C1 segment of cervical spinal cord (tissue), 14 donors: ENCODE results near the gene PPIF.

Experiments
- DNase-seq, 14 donors: peaks; one replicate each; lab custom pipeline; 2025; lab: John Stamatoyannopoulos, UW

PPIF gene

DNA sequence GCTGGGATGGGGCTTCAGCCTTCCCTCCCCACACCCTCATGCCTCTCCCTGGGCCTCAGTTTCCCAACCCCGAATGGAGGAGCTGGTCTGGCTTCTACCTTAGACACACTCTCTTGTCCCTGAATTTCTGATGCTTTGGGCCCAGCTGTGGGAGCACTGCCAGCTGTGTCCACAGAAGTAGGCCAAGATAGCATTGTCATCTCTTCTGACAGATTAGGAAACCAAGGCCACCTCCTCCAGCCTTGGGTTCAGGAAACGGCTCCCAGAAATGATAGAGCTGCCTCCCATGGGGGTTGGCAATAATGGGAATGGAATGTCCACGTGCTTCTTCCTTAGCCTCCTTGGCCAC, 1.3 kb downstream of the PPIF start:
- no peak for DNase-seq

DNA sequence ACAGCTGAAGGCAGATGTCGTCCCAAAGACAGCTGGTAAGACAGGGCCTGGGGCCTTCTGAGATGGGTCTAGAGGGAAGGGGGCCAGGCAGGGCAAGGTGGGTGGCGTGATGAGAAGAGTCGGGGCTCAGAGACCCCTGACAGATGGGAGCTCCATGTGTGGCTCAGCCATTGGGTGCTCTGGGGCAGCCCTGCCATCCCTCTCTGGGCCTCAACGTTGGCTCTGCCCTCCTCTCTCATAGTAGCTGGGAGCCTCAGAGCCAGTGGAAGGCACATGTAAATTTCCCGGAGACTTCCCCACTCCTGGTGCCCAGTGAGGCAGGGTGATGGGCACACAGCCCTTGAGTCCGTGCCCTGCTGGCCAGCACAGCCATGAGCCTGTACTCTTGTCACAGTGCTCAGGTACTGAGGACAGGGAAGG, 1.8 kb downstream of the PPIF start:
- DNase-seq = no peak

DNA sequence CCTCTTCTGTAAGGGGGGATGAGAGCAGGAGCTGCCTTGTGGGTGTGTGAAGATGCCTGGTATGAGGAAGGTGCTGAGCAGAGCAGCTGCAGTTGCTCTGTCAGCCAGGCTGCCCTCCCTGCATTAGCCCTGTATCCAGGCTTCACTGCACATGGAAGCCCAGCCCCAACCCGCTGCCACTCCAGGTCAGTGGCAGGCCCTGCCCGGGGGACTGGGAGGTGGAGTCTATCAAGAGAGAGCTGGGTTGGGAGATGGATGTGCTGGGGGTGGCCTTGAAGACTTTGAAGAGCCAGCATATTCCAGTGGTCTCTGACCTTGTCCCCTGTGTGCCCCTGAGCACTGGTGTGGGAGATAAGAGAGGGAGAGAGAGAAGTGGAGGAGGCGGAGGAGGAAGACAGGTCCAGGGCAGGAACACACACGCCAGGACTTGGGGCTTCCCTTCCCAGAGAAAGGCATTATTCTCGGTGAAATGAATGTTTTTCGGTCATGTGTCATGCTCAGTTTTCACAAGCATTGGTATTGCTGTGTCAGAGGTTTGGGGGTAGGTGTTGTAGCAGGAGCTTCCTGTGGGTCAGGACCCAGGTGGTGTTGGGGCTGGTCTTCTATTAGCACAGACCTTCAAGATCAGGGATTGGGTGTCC, 2.6 kb downstream of the PPIF start:
- no peak for DNase-seq

DNA sequence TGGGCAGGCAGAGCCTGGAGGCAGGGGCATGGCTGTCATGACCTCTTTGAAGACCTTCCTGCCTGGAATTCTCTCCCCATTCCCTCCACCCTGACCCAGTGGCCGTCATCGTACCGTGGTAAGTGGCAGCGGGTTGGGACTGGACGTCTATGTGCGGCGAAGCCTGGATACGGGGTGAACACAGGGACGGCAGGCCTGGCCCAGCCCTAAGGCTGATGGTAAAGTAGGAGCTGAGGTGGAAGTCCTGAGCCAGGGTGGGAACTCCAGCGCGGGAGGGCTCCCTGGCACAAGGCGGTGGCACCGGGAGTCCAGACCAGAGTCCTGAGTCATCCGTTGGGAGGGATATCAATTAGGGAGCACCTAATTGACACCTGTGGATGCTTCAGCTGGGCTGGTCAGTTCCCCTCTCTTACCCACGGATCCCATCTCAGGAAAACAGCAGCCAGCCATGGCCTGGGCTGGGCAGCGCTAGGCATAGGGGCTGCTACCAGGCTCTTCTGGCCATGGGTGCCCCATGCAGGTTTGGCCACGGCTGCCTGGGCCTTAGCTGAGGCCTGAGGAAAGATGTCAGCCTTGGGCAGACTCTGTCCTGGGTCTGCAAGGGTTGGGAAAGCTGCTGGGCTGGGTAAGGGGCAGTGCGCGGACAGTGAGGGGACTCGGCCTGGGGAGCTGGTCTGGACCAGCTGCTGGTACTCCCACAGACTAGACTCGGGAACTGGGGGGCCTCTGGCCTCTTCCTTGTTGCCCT, 3.3 kb downstream of the PPIF start:
- no peak for DNase-seq

GRCh38 chr10:79351332-79351731, 4.1 kb downstream of the PPIF start:
- no peak for DNase-seq

DNA sequence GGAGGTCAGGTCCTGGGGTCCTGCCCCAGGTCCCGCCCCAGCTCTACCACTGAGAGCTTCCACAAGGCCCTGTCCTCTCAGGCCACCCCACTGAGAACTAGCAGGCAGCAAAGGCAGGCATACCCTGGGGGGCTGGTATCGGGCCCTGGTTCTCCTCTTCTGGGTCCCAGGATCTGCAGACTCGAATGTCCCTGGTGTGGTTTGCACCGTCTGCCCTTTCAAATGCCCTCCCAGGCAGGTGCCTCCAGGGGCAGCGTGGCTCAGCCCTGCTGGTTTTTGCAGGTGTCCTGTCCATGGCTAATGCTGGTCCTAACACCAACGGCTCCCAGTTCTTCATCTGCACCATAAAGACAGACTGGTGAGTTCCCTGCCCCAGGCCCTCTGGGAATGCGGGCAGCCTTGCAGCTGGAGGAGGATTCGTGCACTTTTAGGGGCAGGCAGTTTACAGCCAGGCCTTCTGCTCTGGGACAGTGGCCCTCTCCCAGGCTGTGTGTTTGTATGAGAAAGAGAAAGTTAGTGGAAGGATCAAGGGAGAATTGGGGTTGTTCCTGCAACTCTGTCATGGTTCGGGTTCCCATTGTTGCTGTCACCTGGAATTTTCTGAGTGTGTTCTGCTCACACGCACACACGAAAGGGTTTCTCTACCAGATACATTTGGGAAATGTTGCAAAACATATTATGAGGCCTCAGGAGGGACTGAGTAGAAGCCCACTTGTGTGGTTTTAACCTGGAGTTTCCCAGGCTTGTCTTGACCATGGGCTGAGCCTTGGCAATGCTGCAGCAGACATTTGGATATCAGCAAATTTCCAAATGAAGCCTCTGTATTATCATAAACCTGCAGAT, 5.0 kb downstream of the PPIF start:
- no peak for DNase-seq

DNA sequence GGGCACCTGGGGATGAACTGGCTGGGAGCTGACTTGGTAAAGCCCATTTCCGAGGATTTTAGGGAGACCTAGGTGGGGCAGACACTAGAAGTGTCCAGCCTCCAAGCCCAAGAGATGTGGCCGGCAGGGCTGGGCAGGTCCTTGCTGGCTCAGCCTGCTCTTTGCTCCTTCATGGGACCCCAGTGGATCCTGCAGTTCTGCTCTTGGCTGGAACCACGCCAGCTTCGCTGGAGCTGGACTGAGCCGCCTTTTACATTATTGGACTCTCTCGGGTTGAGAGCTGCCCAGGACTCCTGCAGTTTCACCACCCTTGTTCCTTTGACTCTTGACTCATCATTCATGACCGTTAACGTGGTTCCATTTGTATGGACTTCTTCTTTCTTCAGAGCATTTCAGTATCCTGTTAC, 5.7 kb downstream of the PPIF start:
- no peak for DNase-seq

DNA sequence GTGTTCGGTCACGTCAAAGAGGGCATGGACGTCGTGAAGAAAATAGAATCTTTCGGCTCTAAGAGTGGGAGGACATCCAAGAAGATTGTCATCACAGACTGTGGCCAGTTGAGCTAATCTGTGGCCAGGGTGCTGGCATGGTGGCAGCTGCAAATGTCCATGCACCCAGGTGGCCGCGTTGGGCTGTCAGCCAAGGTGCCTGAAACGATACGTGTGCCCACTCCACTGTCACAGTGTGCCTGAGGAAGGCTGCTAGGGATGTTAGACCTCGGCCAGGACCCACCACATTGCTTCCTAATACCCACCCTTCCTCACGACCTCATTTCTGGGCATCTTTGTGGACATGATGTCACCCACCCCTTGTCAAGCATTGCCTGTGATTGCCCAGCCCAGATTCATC, 6.5 kb downstream of the PPIF start:
- no peak for DNase-seq

GRCh38 chr10:79354141-79354540, 6.9 kb downstream of the PPIF start:
- DNase-seq = no peak

DNA sequence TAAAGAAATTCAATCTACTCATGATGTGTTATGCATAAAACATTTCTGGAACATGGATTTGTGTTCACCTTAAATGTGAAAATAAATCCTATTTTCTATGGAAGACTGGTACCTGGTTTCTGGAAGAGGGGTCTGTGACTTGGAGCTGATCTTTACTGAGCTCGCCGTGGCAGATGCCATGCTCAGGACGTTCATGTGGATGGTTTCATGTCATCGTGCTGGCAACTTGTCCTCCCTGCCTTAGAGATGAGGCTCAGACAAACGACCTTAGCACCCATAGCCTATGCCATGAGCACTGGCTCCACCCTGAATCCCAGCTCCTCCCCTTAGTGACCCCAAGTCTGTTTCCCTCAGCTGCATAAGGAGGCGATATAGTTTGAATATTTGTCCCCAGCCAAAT, 7.3 kb downstream of the PPIF start:
- no peak for DNase-seq

- no peak for DNase-seq
These were observed 8.2 kb downstream of the PPIF start for GRCh38 chr10:79355420-79356017.

DNA sequence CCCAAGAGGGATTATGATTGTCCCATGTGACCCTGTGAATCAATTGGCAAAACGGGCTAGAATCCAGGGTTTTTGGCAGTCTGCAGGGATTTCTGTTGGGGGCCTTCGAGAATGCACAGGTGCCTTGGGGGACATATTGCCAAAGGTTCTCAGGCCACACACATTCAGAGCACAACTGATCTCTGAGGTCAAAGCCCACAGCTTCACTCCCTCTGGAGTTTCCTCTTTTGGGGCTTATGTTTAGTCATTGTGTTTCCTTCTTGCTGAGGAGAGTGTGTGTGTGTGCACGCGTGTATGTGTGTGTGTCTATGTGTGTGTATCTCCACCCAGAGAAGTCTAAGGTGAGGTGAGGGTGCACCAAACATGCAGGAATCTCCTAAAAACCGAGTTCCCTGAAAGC, 8.8 kb downstream of the PPIF start:
- DNase-seq = no peak

DNA sequence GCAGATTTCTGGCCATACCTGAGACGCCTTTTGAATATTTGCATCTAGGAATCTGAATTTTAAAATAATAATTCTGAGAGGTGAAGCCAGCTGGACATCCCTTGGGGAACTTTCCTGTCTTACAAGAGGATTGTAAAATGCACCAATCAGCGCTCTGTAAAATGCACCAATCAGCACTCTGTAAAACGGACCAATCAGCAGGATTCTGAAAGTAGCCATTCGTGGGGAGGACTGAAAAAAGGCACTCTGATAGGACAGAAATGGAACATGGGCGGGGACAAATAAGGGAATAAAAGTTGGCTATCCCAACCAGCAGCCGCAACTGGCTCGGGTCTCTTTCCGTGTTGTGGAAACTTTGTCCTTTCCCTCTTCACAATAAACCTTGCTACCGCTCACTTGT, 9.9 kb downstream of the PPIF start:
- no peak for DNase-seq

DNA sequence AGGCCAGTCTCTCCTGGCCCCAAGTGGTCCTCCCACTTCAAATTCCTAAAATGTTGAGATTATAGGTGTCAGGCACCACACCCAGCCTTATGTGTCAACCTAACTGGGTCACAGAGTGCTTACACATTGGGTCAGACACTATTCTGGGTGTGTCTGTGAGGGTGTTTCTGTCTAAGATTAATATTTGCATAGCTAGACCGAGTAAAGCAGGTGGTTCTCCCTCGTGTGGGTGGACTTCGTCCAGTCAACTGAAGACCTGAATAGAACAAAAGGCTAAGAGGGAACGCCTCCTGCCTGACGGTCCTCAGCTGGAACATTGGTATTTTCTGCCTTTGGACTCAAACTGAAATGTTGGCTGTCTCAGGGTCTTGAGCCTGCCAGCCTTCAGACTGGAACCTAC, 11.5 kb downstream of the PPIF start:
- no peak for DNase-seq

- DNase-seq = no peak
These were observed 12.7 kb downstream of the PPIF start for GRCh38 chr10:79359816-79360498.

- no peak for DNase-seq
These were observed 13.5 kb downstream of the PPIF start for GRCh38 chr10:79360499-79361342.

DNA sequence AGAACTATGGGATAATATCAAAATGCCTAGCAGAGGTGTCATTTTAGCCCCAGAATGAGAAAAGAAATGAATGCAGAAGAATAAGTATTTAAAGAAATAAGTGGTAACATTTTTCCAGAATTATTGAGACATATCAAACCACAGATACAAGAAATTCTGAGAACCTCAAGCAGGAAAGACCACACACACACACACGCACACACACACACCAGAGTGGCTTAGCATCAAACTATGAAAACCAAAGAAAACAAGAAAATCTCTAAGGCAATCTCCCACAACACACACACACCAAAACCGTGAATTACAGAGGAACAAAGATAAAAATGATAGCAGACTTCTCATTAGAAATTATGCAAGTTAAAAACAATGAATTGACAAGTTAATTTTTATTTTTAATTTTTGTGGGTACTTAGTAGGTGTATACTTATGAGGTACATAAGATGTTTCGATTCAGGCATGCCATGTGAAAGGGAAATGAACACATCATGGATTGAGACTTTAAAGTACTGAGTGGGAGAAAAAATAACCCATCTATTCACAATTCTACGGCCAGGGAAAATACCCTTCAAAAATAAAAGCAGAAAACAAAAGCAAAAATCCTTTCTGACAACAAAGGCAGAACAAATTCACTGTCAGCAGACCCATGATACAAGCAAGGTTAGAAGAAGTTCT, 14.6 kb downstream of the PPIF start:
- no peak for DNase-seq

DNA sequence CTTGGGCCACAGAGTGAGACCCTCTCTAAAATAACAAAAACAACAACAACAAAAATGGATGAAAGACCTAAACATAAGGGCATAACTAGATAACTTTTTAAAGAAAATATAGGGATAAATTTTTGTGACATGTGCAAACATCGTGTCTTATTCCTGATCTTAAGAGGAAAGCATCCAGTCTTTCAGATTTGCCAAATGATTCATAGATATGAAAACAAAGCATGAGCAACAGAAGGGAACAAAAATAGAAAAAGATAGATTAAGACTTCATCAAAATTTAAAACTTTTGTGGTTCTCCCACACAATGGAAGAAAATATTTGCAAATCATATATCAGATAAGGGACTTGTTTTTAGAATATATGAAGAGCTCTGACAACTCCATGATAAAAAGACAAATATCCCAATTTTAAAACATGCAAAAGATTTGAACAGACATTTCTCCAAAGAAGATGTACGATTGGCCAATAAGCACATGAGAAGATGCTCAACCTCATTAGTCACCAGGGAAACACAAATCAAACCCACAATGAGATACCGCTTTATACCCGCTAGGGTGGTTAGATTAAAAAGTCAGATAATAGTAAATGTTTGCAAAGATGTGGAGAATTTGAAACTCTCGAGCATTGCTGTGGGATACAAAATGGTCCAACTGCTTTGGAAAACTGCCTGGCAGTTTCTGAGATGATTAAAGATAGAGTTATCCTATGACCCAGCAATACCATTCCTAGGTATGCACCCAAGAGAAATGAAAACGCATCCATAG, 20.3 kb downstream of the PPIF start:
- no peak for DNase-seq

GRCh38 chr10:79372871-79373270, 25.6 kb downstream of the PPIF start:
- DNase-seq = no peak
